ENCODE measurements around the gene FOLR2. TPM values are rescaled to one million over a fixed set of nuclear protein-coding genes. Genes with fewer than 3 reads are reported as not detected.

The FOLR2 gene
- total RNA-seq, 2 donors from 2014 or later: not detected

DNA sequence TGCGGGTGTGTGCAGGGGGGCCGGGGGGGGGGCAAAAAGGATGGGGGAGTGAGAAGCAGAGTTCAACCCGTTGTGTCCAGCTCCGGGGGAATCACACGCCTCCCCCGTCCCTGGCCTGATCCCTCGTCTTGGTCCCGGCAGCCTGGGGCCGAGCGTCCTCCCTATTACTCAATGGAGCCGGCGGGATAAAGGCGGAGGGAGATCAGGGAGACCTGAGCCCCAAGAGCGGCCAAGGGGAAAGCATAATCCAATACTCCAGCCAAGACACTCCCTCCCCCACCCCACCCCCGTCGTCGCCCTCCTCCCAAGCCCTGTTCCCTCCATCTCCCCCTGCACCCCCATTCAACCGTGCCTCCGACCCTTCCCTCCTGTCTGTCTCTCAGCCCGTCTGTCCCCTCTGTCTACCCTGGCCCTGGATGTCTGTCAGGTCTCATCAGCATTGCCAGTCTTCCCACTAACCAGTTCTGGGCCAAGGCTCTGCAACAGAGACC, 24.7 kb downstream of the FOLR2 start:
- DNase-seq: peak; percentile 58
- TF ChIP-seq, protein P1, sequence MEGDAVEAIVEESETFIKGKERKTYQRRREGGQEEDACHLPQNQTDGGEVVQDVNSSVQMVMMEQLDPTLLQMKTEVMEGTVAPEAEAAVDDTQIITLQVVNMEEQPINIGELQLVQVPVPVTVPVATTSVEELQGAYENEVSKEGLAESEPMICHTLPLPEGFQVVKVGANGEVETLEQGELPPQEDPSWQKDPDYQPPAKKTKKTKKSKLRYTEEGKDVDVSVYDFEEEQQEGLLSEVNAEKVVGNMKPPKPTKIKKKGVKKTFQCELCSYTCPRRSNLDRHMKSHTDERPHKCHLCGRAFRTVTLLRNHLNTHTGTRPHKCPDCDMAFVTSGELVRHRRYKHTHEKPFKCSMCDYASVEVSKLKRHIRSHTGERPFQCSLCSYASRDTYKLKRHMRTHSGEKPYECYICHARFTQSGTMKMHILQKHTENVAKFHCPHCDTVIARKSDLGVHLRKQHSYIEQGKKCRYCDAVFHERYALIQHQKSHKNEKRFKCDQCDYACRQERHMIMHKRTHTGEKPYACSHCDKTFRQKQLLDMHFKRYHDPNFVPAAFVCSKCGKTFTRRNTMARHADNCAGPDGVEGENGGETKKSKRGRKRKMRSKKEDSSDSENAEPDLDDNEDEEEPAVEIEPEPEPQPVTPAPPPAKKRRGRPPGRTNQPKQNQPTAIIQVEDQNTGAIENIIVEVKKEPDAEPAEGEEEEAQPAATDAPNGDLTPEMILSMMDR (conservative IDR thresholded peaks at IDR 0.05): no peak
- Mint-ChIP-seq H3K9me3 (no peaks in the 10 kb centered on the region), H3K36me3 (ENCODE audit: low read depth) (peaks cover 12% of the 10 kb centered on the region), H3K4me3 (no peak overlapping the region), H3K4me1 (peaks cover 19% of the 10 kb centered on the region), H3K27me3 (ENCODE audit: insufficient read depth) (peaks cover 45% of the 10 kb centered on the region), H3K27ac (no peak overlapping the region)
- whole genome bisulfite sequencing, 2 experiments (ENCODE audit: insufficient coverage in 1 of 2, insufficient read length in 1 of 2): 50 to 59% methylated on average over 8 to 19 of the region's 20 CpGs
- Histone ChIP-seq H3K4me3 (ENCODE audit: low read length) (no peak overlapping the region), H3K27me3 (ENCODE audit: control insufficient read depth, insufficient read depth, low read length, poor library complexity, severe bottlenecking) (peaks cover 69% of the 10 kb centered on the region), H3K9me3 (ENCODE audit: control insufficient read depth, low read length) (no peaks in the 10 kb centered on the region), H3K36me3 (ENCODE audit: control insufficient read depth, insufficient read depth, low read length) (peaks cover 23% of the 10 kb centered on the region), H3K9ac (ENCODE audit: extremely low read depth, low read length, poor library complexity, severe bottlenecking) (no peak overlapping the region), H3K4me1 (ENCODE audit: control insufficient read depth, insufficient read depth, low read length) (no peaks in the 10 kb centered on the region), H3K27ac (ENCODE audit: low read depth, low read length) (no peak overlapping the region)

DNA sequence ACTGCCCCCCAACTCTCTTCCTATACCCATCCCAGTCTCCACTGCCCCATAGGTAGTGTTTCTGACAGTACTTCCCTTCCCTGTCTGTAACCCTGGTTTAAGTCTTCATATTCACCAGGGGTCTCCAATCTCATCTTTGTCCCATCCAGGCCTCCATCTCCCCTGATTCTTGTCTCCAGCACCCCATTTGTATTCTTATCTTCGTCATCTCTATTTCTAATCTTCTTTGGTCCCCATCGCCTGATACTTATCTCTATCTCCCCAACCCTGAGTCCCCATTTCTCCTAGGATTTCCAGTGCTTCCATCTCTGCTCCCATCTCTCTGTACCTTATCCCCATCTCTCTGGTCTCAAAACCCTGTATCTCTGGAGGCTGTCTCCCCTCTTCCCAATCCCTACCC, 25.5 kb downstream of the FOLR2 start:
- Mint-ChIP-seq H3K9me3 (no peaks in the 10 kb centered on the region), H3K27me3 (ENCODE audit: insufficient read depth) (peaks cover 45% of the 10 kb centered on the region), H3K27ac (no peak overlapping the region), H3K36me3 (ENCODE audit: low read depth) (peaks cover 5% of the 10 kb centered on the region), H3K4me3 (no peak overlapping the region), H3K4me1 (peaks cover 19% of the 10 kb centered on the region)
- 94% methylated on average over 2 of the region's 2 CpGs for WGBS, 2 experiments (ENCODE audit: insufficient coverage in 1 of 2, insufficient read length in 1 of 2)
- H3K4me1 ChIP-seq (ENCODE audit: control insufficient read depth, insufficient read depth, low read length): no peaks in the 10 kb centered on the region
- H3K9me3 ChIP-seq (ENCODE audit: control insufficient read depth, low read length): no peaks in the 10 kb centered on the region
- H3K27me3 ChIP-seq (ENCODE audit: control insufficient read depth, insufficient read depth, low read length, poor library complexity, severe bottlenecking): peaks cover 77% of the 10 kb centered on the region
- no peak for DNase-seq
- H3K27ac ChIP-seq (ENCODE audit: low read depth, low read length): no peak overlapping the region
- peaks cover 15% of the 10 kb centered on the region for H3K36me3 ChIP-seq (ENCODE audit: control insufficient read depth, insufficient read depth, low read length)
- TF ChIP-seq, protein P1 (conservative IDR thresholded peaks at IDR 0.05): no peak
- no peak overlapping the region for H3K9ac ChIP-seq (ENCODE audit: extremely low read depth, low read length, poor library complexity, severe bottlenecking)
- no peak overlapping the region for H3K4me3 ChIP-seq (ENCODE audit: low read length)

DNA sequence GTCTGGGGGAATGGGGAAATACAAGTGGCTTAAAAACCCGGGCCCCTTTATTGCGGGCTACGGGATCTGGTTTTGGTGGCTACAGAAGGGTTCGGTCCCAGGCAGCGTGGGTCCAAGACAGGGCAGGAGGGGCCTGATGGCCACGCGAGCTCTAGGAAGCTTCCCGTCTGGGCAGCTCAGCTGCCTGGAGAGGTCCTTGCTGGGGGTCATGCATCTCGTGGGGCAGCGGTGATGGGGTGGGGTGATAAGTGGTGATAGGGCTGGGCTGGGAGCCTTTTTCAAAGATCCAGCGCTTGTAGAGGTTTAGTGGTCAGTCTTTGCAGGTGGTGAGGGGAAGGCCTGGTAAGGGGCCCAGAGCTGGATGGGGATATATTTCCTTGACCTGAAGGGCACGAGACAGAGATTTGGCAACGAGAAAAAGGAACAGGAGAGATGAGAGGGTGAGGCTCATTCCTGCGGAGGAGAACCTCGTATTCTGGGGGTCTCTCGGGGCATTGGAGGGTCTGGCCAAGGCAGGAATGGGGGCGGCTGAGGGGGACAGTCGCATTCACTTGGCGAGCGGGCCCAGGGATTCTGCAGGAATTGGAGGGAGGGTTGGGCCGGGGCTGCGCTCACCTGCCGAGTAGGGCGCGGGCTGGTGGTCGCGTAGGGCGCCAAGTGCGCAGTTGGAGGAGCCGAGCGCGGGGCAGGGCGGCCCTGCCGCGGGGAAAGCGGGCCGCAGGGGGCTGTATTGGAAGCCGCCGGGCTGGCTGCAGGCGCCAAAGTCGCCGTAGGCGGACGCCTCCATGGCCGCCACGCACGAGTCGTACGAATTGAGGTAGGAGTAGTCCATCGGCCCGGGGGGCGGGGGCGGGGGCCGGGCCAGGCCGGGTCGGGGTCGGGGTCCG, 26.8 kb downstream of the FOLR2 start:
- Mint-ChIP-seq H3K27ac (no peak overlapping the region), H3K4me3 (no peak overlapping the region), H3K36me3 (ENCODE audit: low read depth) (peaks cover 2% of the 10 kb centered on the region), H3K4me1 (peaks cover 15% of the 10 kb centered on the region), H3K27me3 (ENCODE audit: insufficient read depth) (peaks cover 48% of the 10 kb centered on the region), H3K9me3 (no peaks in the 10 kb centered on the region)
- no peaks in the 10 kb centered on the region for H3K4me1 ChIP-seq (ENCODE audit: control insufficient read depth, insufficient read depth, low read length)
- peaks cover 81% of the 10 kb centered on the region for H3K27me3 ChIP-seq (ENCODE audit: control insufficient read depth, insufficient read depth, low read length, poor library complexity, severe bottlenecking)
- DNase-seq: peak; percentile 76
- TF ChIP-seq, protein P1 (conservative IDR thresholded peaks at IDR 0.05): no peak
- 23 to 64% methylated on average over 15 to 56 of the region's 58 CpGs for WGBS, 2 experiments (ENCODE audit: insufficient coverage in 1 of 2, insufficient read length in 1 of 2)
- H3K36me3 ChIP-seq (ENCODE audit: control insufficient read depth, insufficient read depth, low read length): peaks cover 4% of the 10 kb centered on the region
- no peak overlapping the region for H3K9ac ChIP-seq (ENCODE audit: extremely low read depth, low read length, poor library complexity, severe bottlenecking)
- H3K4me3 ChIP-seq (ENCODE audit: low read length): peak overlapping the region; percentile 56
- no peak overlapping the region for H3K27ac ChIP-seq (ENCODE audit: low read depth, low read length)
- H3K9me3 ChIP-seq (ENCODE audit: control insufficient read depth, low read length): no peaks in the 10 kb centered on the region
